Esophagus muscularis mucosa (tissue), 4 donors: ENCODE measurements around the gene SEMA5B. TPM values are rescaled to one million over a fixed set of nuclear protein-coding genes. Genes with fewer than 3 reads are reported as not detected.

Source experiments
- DNase-seq: peaks from one replicate; pipeline ENCODE4 v3.0.0-alpha.2; 2017; ENCODE audit errors: extremely low spot score
- H3K27ac ChIP-seq, 4 donors: fragments of 200-600 bp; sonication (generic); replicated peaks in 1 of 4; 1 replicate in 3 of 4; 2 replicates in 1 of 4; pipeline ENCODE4 v1.5.1; 2016 to 2019; ENCODE audit warnings: mild to moderate bottlenecking in 1 of 4
- H3K27me3 ChIP-seq, 4 donors: fragments of 200-600 bp; sonication (generic); one replicate each; pipeline versions ENCODE4 v1.5.1 to v1.6.0; 2016 to 2019
- H3K36me3 ChIP-seq, 4 donors: fragments of 200-600 bp; sonication (generic); one replicate each; pipeline ENCODE4 v1.5.1; 2016 to 2019
- H3K4me1 ChIP-seq, 4 donors: fragments of 200-600 bp; sonication (generic); one replicate each; pipeline ENCODE4 v1.5.1; 2016 to 2019
- H3K4me3 ChIP-seq, 4 donors: fragments of 200-600 bp; sonication (generic); 1 replicate in 2 of 4; 2 replicates in 2 of 4; pipeline ENCODE4 v1.5.1; 2016 to 2019; ENCODE audit warnings: mild to moderate bottlenecking in 4 of 4, moderate library complexity in 1 of 4
- H3K9me3 ChIP-seq, 4 donors: fragments of 200-600 bp; sonication (generic); 1 replicate in 3 of 4; 2 replicates in 1 of 4; pipeline ENCODE4 v1.5.1; 2016 to 2019
- CTCF ChIP-seq, 3 experiments: fragments of 200-600 bp in 2 of 3; fragments of 450-650 bp in 1 of 3; sonication (generic) in 2 of 3; IDR thresholded peaks; one replicate each; pipeline ENCODE4 v1.5.1; 2017 to 2019; ENCODE audit warnings: antibody characterized with exemption in 3 of 3, mild to moderate bottlenecking in 2 of 3, moderate library complexity in 1 of 3
- EP300 ChIP-seq: sonication (generic); formaldehyde crosslinking; IDR thresholded peaks from one replicate; pipeline ENCODE4 v1.6.1; 2017; ENCODE audit warnings: antibody characterized with exemption
- POLR2A ChIP-seq: fragments of 450-650 bp; IDR thresholded peaks from one replicate; pipeline ENCODE4 v1.6.1; 2017; ENCODE audit warnings: antibody characterized with exemption, moderate library complexity, mild to moderate bottlenecking, low read depth
- POLR2AphosphoS5 ChIP-seq, 2 donors: sonication (generic); formaldehyde crosslinking; IDR thresholded peaks; one replicate each; pipeline ENCODE4 v1.6.1; 2017; ENCODE audit warnings: antibody characterized with exemption in 2 of 2
- WGBS: methylation state at CpG from one replicate; pipeline ENCODE4 v1.1.5; 2018; 5-methylcytosine and 5-hydroxymethylcytosine counted together
- intact Hi-C: fragments of 100-400 bp; cut with DNase I; formaldehyde crosslinking; loops from one replicate; pipeline ENCODE4 v1.15.1; 2023
- total RNA-seq, 4 donors: library from RNA; depleted of rRNA; stranded (reverse); fragments of >200 nt; gene quantifications; one replicate each; pipeline versions ENCODE4 v1.1.0 to v1.2.1, GENCODE V29; 2016

Gene SEMA5B
- total RNA-seq, 4 donors from 2014 or later: under 0.01 to 1.6 (median 0.34) TPM

DNA sequence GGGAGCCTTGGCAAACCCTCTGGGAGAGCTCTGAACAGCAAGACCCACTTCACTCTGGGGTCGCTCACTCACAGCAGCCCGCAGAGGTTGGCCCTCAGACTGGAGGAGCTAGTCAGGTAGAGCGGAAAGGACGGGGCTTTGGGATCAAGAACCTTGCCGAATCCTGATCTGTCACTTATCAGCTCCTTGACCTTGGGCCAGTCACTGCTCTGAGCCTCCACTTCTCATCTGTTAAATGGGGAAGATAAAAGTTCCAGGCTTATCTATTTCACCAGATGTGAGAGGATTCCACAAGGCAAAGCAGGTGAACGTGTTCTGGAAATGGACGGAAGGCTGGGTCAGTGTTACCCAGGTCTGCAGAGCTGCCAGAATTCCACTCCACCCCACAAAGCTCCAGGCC is 29.4 kb downstream of the SEMA5B start:
- Histone ChIP-seq H3K27me3 (peaks cover 0 to 6% (median 0%) of the 10 kb centered on the region in 4 donors), H3K4me3 (no peak overlapping the region), H3K9me3 (no peaks in the 10 kb centered on the region), H3K27ac (no peak overlapping the region), H3K36me3 (no peaks in the 10 kb centered on the region), H3K4me1 (peaks cover 4 to 12% (median 5%) of the 10 kb centered on the region in 4 donors)
- 83% methylated on average over 2 of the region's 7 CpGs for WGBS
- TF ChIP-seq POLR2AphosphoS5 (IDR thresholded peaks at IDR 0.05) (no peak), POLR2A (no peak), CTCF (IDR thresholded peaks at IDR 0.05) (no peak), EP300 (no peak)
- no peak for DNase-seq
- intact Hi-C loops: no loop called here

DNA sequence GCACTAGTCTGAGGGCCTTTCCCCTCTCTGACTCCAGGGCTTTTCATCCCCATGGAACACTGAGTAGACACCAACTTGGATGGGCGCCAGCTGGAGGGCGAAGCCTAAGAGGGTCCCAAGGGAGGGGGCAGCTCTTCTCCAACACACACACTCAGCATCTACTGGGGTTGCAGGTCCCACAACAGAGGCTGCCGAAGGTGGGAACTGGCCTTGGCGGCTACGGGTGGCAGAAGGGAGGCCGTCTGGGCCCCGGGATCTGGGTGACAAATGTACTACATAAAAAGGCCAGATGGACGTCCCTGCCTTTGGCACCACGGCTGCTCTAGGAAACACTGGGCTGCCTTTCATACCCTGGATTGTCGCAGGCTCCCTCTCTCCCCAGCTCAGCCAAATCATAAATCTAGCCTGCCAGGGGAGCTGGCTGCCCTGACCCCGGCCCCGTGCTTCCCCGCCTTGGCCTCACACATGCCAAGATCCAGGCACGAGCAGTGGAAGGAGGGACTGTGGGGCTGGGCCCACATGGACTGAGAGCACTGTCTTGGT is 31.5 kb downstream of the SEMA5B start:
- DNase-seq: no peak
- intact Hi-C loops: no loop called here
- no peak overlapping the region for H3K27ac ChIP-seq
- H3K9me3 ChIP-seq: no peaks in the 10 kb centered on the region
- H3K27me3 ChIP-seq: peaks cover 0 to 22% (median 0%) of the 10 kb centered on the region in 4 donors
- peaks cover 4 to 20% (median 13%) of the 10 kb centered on the region in 4 donors for H3K4me1 ChIP-seq
- WGBS: 85% methylated on average over 9 of the region's 14 CpGs
- no peaks in the 10 kb centered on the region for H3K36me3 ChIP-seq
- H3K4me3 ChIP-seq: no peak overlapping the region
- TF ChIP-seq EP300 (no peak), POLR2AphosphoS5 (IDR thresholded peaks at IDR 0.05) (no peak), POLR2A (no peak), CTCF (IDR thresholded peaks at IDR 0.05) (no peak)

DNA sequence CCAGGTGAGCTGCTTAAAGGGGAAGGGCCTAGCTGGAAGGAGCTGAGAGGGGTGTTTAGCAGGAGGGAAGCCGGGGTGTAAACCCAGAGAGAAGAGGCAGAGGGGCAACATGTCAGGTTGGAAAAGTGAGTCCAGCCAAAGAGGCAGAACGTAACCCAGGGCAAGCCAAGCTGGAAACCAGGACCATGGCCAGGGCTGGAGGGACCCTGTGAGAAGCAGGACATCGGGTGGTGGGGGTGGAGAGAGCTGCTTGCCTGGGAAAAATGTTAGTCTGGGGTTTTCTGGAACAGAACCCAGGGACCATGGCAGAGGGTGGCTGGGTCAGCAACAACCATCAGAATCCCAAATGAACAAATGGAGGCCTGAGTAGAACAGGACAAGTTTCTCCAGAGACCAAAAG is 32.6 kb downstream of the SEMA5B start:
- Histone ChIP-seq H3K9me3 (no peaks in the 10 kb centered on the region), H3K36me3 (no peaks in the 10 kb centered on the region), H3K4me3 (no peak overlapping the region), H3K4me1 (peaks cover 4 to 20% (median 13%) of the 10 kb centered on the region in 4 donors), H3K27ac (no peak overlapping the region), H3K27me3 (peaks cover 0 to 29% (median 0%) of the 10 kb centered on the region in 4 donors)
- no peak for DNase-seq
- intact Hi-C loops: no loop called here
- 90% methylated on average over 3 of the region's 3 CpGs for WGBS
- TF ChIP-seq CTCF (IDR thresholded peaks at IDR 0.05): no peak
- TF ChIP-seq POLR2AphosphoS5 (IDR thresholded peaks at IDR 0.05): no peak
- TF ChIP-seq POLR2A: no peak
- TF ChIP-seq EP300: no peak

DNA sequence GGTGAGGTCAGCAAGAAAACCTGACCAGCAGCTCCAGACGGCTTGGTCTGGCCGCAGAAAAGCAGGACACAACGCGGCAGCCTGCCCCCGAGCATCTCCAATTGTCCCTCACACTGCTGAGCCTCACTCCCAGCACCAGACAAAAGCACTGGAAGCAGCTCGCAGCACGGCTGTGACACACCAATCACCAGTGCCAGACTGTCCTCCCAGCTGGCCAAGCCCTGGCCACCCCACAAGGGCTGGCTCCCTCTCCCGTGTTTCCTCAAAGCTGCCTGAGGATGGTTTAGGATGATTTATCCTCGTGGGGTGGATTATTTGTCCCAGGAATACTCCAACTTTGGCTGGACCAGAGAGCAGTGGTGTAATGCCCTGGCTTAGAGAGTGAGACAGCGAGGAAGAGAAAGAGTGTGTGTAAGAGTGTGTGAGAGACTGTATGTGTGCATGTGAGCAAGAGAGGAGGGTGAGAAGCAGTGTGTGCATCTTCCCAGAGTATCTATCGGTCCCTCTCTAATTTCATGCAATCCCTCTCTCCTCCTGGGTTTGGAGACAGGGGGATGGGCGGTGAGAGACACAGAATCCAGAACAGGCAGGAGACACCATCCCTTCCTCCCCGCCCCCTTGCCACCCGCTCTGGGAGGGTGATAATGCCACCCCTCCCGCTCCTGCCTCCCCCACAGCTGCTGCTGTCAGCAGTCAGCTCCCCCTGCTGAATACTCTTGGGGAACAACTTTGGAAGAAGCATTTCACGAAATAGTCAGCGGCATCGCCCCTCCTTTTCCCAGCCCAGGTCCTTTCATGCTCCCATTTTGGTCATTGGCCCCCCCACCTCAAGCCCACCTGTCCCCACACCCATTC is 34.2 kb downstream of the SEMA5B start:
- peaks cover 4 to 23% (median 19%) of the 10 kb centered on the region in 4 donors for H3K4me1 ChIP-seq
- H3K27me3 ChIP-seq: peaks cover 0 to 45% (median 0%) of the 10 kb centered on the region in 4 donors
- no peaks in the 10 kb centered on the region for H3K9me3 ChIP-seq
- H3K36me3 ChIP-seq: no peaks in the 10 kb centered on the region
- intact Hi-C loops: no loop called here
- no peak overlapping the region for H3K27ac ChIP-seq
- no peak overlapping the region for H3K4me3 ChIP-seq
- WGBS: 47% methylated on average over 17 of the region's 18 CpGs
- DNase-seq: no peak
- TF ChIP-seq POLR2AphosphoS5 (IDR thresholded peaks at IDR 0.05) (no peak), POLR2A (no peak), EP300 (no peak), CTCF (IDR thresholded peaks at IDR 0.05) (no peak)
